ENCODE data around the gene CATSPERE. TPM values are rescaled to one million over a fixed set of nuclear protein-coding genes. Genes with fewer than 3 reads are reported as not detected.
"Not testable (repeated sequence)": the region's sequence is repeated elsewhere in the genome, so short reads cannot be mapped to it uniquely, and the experiment has no call there.

The CATSPERE gene
- total RNA-seq, 2 donors from 2014 or later: 0.50 to 0.62 TPM

DNA sequence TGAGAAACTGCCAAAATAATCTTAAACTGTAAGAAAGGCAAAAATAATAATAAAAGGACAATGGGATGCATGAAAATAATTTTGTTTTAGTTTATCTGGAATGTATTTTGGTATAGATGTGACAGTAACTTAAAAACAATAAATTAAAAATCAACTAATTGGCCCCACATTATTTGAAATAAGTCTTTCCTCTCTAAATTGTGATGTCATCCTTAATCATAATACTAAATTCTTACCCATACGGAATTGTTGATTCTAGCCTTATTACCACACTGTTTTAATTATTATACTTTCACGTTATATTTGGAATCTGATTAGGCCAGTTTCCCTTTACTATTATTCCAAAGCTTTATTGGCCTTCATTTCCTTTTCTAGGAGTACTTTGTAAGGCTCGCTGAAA lies 199.5 kb downstream of the CATSPERE start:
- Mint-ChIP-seq H3K9me3 (no peaks in the 10 kb centered on the region), H3K27ac (no peak overlapping the region), H3K36me3 (peaks cover 15 to 18% of the 10 kb centered on the region in 2 donors)
- no peak for ATAC-seq
- DNase-seq (ENCODE audit: low spot score in 2 of 2): no peak

DNA sequence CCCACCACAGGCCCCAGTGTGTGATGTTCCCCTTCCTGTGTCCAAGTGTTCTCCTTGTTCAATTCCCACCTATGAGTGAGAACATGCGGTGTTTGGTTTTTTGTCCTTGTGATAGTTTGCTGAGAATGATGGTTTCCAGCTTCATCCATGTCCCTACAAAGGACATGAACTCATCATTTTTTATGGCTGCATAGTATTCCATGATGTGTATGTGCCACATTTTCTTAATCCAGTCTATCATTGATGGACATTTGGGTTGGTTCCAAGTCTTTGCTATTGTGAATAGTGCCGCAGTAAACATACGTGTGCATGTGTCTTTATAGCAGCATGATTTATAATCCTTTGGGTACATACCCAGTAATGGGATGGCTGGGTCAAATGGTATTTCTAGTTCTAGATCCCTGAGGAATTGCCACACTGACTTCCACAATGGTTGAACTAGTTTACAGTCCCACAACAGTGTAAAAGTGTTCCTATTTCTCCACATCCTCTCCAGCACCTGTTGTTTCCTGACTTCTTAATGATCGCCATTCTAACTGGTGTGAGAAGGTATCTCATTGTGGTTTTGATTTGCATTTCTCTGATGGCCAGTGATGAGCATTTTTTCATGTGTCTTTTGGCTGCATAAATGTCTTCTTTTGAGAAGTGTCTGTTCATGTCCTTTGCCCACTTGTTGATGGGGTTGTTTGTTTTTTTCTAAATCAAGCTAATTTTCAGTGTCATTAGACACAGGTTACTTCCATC lies 200.7 kb downstream of the CATSPERE start:
- H3K36me3 Mint-ChIP-seq: peaks cover 14 to 18% of the 10 kb centered on the region in 2 donors
- not testable (repeated sequence) for ATAC-seq; H3K9me3 Mint-ChIP-seq; DNase-seq (ENCODE audit: low spot score in 2 of 2); H3K27ac Mint-ChIP-seq

DNA sequence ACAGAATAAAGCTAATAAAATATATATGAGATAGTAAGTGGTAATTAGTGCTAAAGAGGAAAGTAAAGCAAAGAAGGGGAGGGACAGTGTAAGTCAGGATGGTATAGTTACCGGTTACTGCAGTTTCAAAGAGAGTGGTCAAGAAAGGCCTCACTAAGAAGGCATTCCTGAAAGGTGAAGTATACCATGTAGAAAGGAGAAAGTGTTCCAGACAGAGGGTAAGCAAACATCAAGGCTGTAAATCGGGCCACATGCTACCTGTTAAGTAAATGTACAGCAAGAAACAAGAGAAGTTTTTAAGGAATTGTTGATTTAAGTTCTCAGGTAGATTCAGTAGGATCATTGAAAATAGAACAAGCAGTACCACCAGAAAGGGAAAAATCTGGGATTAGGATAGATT lies 201.5 kb downstream of the CATSPERE start:
- H3K27ac Mint-ChIP-seq: no peak overlapping the region
- ATAC-seq: no peak
- no peaks in the 10 kb centered on the region for H3K9me3 Mint-ChIP-seq
- H3K36me3 Mint-ChIP-seq: peaks cover 6 to 9% of the 10 kb centered on the region in 2 donors
- DNase-seq (ENCODE audit: low spot score in 2 of 2): no peak

DNA sequence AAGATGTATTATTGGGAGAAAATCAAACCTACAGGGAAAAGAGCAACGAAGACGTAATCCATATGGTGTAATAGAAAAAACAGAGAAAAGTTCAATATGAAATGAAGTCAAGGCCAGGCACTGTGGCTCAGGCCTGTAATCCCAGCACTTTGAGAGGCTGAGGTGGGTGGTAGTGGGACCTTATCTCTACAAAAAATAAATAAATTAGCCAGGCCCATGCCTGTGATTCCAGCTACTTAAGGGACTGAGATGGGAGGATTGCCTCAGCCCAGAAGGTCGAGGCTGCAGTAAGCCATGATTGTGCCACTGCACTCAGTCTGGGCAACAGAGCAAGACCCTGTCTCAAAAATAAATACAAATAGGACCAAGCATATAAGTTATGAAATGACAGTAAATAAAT lies 203.3 kb downstream of the CATSPERE start:
- no peak for ATAC-seq
- Mint-ChIP-seq H3K27ac (no peak overlapping the region), H3K9me3 (no peaks in the 10 kb centered on the region), H3K36me3 (peaks cover 3 to 4% of the 10 kb centered on the region in 2 donors)
- DNase-seq (ENCODE audit: low spot score in 2 of 2): no peak

DNA sequence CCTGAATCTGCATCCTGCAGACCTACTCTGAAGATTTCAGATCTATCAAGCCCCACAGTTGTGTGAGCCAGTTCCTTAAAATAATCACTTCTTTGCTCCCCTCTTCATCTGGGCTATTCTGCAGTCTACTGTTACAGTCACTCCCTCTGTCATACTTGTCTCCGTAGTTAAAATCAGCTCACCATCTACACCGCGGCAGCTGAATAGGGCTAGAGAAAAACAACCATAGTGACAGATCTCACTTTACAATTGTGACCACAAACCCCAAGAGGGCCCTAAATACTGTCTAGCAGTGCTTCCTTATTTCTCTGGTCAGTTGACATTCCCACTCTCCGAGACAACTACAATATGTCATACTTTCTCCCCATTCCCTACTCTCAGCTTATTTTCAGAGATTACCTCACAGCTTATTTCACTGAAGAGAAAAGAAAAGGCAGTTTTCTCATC lies 204.7 kb downstream of the CATSPERE start:
- H3K27ac Mint-ChIP-seq: no peak overlapping the region
- peak; percentile 16 to 37 for ATAC-seq
- no peak for DNase-seq (ENCODE audit: low spot score in 2 of 2)
- no peaks in the 10 kb centered on the region for H3K9me3 Mint-ChIP-seq
- peaks cover 0 to 5% of the 10 kb centered on the region in 2 donors for H3K36me3 Mint-ChIP-seq

DNA sequence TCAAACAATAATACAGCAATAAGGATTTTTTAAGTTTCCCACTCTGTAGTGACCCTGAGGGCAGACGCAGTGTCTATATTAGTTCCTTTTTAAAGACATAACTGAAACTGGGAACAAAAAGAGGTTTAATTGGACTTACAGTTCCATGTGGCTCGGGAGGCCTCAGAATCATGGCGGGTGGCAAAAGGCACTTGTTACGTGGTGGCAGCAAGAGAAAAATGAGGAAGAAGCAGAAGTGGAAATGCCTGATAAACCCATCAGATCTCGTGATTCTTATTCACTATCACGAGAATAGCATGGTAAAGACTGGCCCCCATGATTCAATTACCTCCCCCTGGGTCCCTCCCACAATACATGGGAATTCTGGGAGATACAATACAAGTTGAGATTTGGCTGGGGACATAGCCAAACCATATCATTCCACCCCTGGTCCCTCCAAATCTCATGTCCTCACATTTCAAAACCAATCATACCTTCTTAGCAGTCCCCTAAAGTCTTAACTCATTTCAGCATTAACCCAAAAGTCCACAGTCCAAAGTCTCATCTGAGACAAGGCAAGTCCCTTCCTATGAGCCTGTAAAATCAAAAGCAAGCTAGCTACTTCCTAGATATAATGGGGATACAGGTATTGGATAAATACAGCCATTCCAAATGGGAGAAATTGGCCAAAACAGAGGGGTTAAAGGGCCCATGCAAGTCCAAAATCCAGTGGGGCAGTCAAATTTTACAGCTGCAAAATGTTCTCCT lies 205.8 kb downstream of the CATSPERE start:
- H3K36me3 Mint-ChIP-seq: peaks cover 5 to 14% of the 10 kb centered on the region in 2 donors
- not testable (repeated sequence) for H3K27ac Mint-ChIP-seq; H3K9me3 Mint-ChIP-seq; DNase-seq (ENCODE audit: low spot score in 2 of 2); ATAC-seq

DNA sequence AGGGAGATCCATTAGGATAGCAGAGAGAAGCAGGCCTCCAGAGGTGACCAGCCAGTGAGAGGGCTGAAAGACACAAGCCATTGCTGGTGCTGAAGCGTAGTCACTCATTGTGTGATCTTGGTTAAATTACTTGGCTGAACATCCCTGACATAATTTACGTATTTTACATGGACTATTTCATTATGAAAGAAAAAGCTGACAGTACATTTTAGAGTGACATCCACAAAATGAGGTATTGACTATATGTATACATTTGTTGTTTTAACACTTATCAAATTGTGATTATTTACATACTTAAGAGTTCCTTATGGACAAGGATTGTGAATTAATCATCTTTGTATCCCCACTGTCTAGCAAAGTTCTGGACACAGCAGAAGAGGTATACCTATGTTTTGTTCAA lies 206.7 kb downstream of the CATSPERE start:
- Mint-ChIP-seq H3K9me3 (no peaks in the 10 kb centered on the region), H3K36me3 (peaks cover 5 to 14% of the 10 kb centered on the region in 2 donors), H3K27ac (no peak overlapping the region)
- DNase-seq (ENCODE audit: low spot score in 2 of 2): no peak
- no peak for ATAC-seq

DNA sequence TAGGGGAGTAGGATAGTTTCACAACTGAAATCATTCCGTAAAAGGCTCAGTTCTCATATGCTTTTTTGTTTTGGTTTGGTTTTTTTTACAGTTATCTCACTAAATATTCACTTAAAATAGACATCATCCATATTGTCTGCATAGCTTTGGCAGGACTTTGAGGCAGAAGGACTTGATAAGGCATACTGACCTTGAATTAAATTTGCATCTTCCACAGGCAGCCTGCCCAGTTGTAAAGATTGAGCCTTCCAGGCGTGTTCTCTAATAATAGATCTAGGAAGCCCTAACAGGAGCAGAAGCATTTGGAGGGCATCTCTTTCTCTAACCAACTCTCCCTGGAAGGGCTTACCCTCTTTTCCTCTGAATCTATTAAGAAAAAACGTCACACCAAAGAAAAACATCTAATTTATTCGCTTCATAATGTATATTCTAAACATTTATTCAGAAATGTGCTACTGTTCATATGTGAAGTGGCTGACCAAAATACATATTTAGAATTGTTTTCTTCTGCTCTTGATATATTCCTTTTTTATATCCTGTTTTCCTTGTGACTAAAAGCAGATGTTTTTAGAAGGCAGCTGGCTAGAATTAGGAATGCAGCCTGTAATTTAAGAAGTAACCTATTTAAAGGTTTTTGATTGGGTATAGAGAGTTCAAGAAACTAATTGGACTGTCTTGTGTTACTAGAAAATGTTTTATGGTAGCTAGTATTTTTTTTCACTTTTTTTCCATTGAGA lies 212.0 kb downstream of the CATSPERE start:
- no peak for DNase-seq (ENCODE audit: low spot score in 2 of 2)
- H3K27ac Mint-ChIP-seq: no peak overlapping the region
- peaks cover 5 to 22% of the 10 kb centered on the region in 2 donors for H3K36me3 Mint-ChIP-seq
- ATAC-seq: no peak
- H3K9me3 Mint-ChIP-seq: no peaks in the 10 kb centered on the region

DNA sequence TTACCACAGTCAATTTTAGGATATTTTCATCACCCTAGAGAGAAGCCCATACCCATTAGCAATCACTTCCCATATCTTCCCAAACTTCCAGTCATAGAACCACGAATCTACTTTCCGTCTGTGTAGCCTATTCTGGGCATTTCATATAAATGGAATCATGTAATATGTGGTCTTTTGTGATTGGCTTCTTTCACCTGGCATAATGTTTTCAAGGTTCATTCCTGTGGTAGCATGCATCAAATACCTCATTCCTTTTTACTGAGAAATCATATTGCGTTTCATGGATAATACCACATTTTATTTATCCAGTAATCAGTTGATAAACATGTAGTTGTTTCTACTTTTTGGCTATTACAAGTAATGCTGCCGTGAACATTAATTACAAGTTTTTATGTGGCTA lies 213.4 kb downstream of the CATSPERE start:
- Mint-ChIP-seq H3K27ac (no peak overlapping the region), H3K36me3 (peaks cover 5 to 22% of the 10 kb centered on the region in 2 donors), H3K9me3 (no peaks in the 10 kb centered on the region)

DNA sequence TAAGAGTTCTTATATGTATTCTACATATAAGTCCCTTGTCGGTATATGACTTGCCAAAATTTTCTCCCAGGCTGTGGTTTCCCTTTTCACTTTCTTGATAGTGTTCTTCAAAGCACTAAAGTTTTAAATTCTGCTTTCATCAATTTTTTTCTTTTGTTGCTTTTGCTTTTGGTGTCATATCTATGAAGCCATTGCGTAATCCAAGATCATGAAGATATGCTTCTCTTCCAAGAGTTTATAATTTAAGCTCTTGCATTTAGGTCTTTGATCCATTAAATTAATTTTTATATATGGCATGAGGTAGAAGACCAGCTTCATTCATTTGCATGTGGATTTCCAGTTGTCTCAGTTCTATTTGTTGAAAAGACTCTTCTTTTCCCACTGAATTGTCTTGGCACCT lies 214.1 kb downstream of the CATSPERE start:
- H3K27ac Mint-ChIP-seq: no peak overlapping the region
- ATAC-seq (no peak), DNase-seq (ENCODE audit: low spot score in 2 of 2) (no peak)
- peaks cover 5 to 26% of the 10 kb centered on the region in 2 donors for H3K36me3 Mint-ChIP-seq
- no peaks in the 10 kb centered on the region for H3K9me3 Mint-ChIP-seq

More for the DNA sequence above, 213.4 kb downstream of the CATSPERE start:
- DNase-seq (ENCODE audit: low spot score in 2 of 2) (no peak), ATAC-seq (no peak)

DNA sequence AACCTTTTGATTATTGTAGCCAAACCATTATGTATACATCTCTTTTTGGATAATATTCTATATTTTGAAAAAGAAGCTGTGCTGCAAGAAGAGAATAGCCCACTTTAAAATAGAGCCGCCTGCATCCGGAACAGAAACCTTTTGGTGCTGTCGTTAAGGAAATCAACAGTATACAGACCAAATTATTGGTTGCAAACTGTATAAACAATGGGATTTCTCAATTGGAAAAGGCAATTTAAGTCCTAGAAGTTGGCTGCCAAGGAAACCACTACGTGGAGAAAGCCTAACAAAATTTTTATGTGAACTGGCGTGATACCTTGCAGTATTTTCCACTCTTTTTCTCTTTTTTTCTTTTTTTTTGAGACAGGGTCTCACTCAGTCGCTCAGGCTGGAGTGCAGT lies 217.6 kb downstream of the CATSPERE start:
- no peak for DNase-seq (ENCODE audit: low spot score in 2 of 2)
- Mint-ChIP-seq H3K36me3 (peaks cover 6 to 31% of the 10 kb centered on the region in 2 donors), H3K9me3 (no peaks in the 10 kb centered on the region), H3K27ac (no peak overlapping the region)
- no peak for ATAC-seq

DNA sequence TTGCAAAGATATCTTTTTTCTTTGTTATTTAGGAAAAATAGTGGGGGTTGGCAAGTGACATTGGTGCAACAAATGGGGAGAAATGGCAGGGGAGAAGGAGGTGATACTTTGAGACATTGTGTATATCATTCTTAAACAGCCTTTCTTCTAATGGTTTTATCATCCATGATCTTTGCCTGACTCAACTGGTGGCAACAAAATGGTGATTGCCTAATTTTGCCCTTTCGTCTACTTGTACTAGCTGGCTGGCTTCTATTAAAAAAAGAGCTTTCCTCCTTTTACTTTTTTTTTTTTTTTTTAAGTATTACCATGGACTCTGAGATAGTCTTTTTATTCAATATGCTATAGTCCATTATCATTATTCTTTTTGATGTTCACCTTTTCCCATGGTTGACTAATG lies 219.6 kb downstream of the CATSPERE start:
- Mint-ChIP-seq H3K9me3 (no peaks in the 10 kb centered on the region), H3K27ac (no peak overlapping the region), H3K36me3 (peaks cover 6 to 24% of the 10 kb centered on the region in 2 donors)
- DNase-seq (ENCODE audit: low spot score in 2 of 2) (no peak), ATAC-seq (no peak)

DNA sequence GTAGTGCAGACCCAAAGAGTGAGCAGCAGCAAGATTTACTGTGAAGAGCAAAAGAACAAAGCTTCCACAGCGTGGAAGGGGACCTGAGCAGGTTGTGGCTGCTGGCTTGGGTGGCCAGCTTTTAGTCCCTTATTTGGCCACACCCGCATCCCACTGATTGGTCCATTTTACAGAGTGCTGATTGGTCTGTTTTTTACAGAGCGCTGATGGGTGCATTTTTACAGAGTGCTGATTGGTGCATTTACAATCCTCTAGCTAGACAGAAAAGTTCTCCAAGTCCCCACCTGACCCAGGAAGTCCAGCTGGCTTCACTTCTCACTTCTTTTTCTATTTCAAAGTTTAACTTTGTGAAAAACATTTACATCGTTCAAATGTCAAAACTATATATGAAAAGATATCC lies 221.0 kb downstream of the CATSPERE start:
- not testable (repeated sequence) for H3K27ac Mint-ChIP-seq; DNase-seq (ENCODE audit: low spot score in 2 of 2); H3K9me3 Mint-ChIP-seq; ATAC-seq
- H3K36me3 Mint-ChIP-seq: peaks cover 12 to 24% of the 10 kb centered on the region in 2 donors

Other genes starting within 250 kb of the CATSPERE start
- 10 to 100 TPM; 56.2 to 63.2 TPM for gene ADSS2, start 9.4 kb upstream of the CATSPERE start, total RNA-seq
- gene DESI2, start 191.9 kb downstream of the CATSPERE start, total RNA-seq: 10 to 100 TPM; 28.1 to 47.5 TPM

Data from activated naive CD4-positive, alpha-beta T cell treated with anti-CD3 and anti-CD28 coated beads, Interleukin-2, amount 50 U/mL, for 72 hours (primary cell).